ENCODE data around the gene TGFB3.

The TGFB3 gene

GRCh38 chr14:75979648-75980565 is 1.9 kb downstream of the TGFB3 start:
- no peak for DNase-seq (ENCODE audit: extremely low read depth, low read depth)

GRCh38 chr14:75979071-75979571 is 2.7 kb downstream of the TGFB3 start:
- TF ChIP-seq CTCF (IDR thresholded peaks at IDR 0.05; ENCODE audit: low read depth, low read length) = peak; percentile 75
- DNase-seq (ENCODE audit: extremely low read depth, low read depth) = no peak

More at GRCh38 chr14:75979648-75980565, 1.9 kb downstream of the TGFB3 start:
- TF ChIP-seq CTCF (IDR thresholded peaks at IDR 0.05; ENCODE audit: low read depth, low read length) = no peak

GRCh38 chr14:75978249-75978731 is 3.5 kb downstream of the TGFB3 start:
- no peak for DNase-seq (ENCODE audit: extremely low read depth, low read depth)
- TF ChIP-seq CTCF (IDR thresholded peaks at IDR 0.05; ENCODE audit: low read depth, low read length) = no peak

- DNase-seq (ENCODE audit: extremely low read depth, low read depth) = no peak
- no peak for TF ChIP-seq CTCF (IDR thresholded peaks at IDR 0.05; ENCODE audit: low read depth, low read length)
Measured at GRCh38 chr14:75977582-75977943, 4.2 kb downstream of the TGFB3 start.

GRCh38 chr14:75976826-75977581 is 4.8 kb downstream of the TGFB3 start:
- DNase-seq (ENCODE audit: extremely low read depth, low read depth) = no peak
- no peak for TF ChIP-seq CTCF (IDR thresholded peaks at IDR 0.05; ENCODE audit: low read depth, low read length)

GRCh38 chr14:75972801-75973421 is 8.9 kb downstream of the TGFB3 start:
- no peak for TF ChIP-seq CTCF (IDR thresholded peaks at IDR 0.05; ENCODE audit: low read depth, low read length)
- DNase-seq (ENCODE audit: extremely low read depth, low read depth) = no peak

All from AG09319 (cell line).